ENCODE measurements around the gene NXT2. TPM values are rescaled to one million over a fixed set of nuclear protein-coding genes. Genes with fewer than 3 reads are reported as not detected.

Gene NXT2
- total RNA-seq, 1 experiment from 2014 or later: 14.3 TPM

- H3K9me2 ChIP-seq (ENCODE audit: insufficient read depth): no peaks in the 10 kb centered on the region
- no peak overlapping the region for H3K4me3 ChIP-seq (replicated peaks in 1 of 2; ENCODE audit: low read depth in 1 of 2, low read length in 2 of 2)
- no TSS peak for BruUV-seq (replicated peaks)
- H3K27ac ChIP-seq (ENCODE audit: low read depth, low read length): no peak overlapping the region
- ATAC-seq (no peak), DNase-seq (ENCODE audit: low read depth, low spot score) (no peak)
- no peaks in the 10 kb centered on the region for H3K9me3 ChIP-seq (ENCODE audit: control insufficient read depth in 1 of 2, insufficient read depth in 1 of 2, low read depth in 1 of 2, low read length in 2 of 2)
- H2AFZ ChIP-seq (ENCODE audit: low read depth, low read length, poor library complexity, severe bottlenecking): no peak overlapping the region
- H3K9ac ChIP-seq (ENCODE audit: low read length): no peak overlapping the region
- H3K79me2 ChIP-seq (ENCODE audit: insufficient read depth, low read length): no peaks in the 10 kb centered on the region
- POLR2A ChIA-PET: no interaction called here
- no peaks in the 10 kb centered on the region for H3K36me3 ChIP-seq (ENCODE audit: control insufficient read depth in 1 of 2, insufficient read depth in 2 of 2, low read length in 2 of 2)
- TF ChIP-seq, protein P1, sequence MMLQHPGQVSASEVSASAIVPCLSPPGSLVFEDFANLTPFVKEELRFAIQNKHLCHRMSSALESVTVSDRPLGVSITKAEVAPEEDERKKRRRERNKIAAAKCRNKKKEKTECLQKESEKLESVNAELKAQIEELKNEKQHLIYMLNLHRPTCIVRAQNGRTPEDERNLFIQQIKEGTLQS (IDR thresholded peaks at IDR 0.05): no peak
- TF ChIP-seq POLR2A (IDR thresholded peaks at IDR 0.05; ENCODE audit: borderline replicate concordance, extremely low read depth, insufficient read depth, insufficient read length): no peak
- no peak for TF ChIP-seq POLR2AphosphoS5 (IDR thresholded peaks at IDR 0.05; ENCODE audit: low read depth, low read length)
- no peak for TF ChIP-seq SP1 (IDR thresholded peaks at IDR 0.05; ENCODE audit: low read depth)
- no peak for TF ChIP-seq ZNF274 (IDR thresholded peaks at IDR 0.05; ENCODE audit: low read depth, low read length)
- TF ChIP-seq ZBTB33 (IDR thresholded peaks at IDR 0.05; ENCODE audit: extremely low read depth, insufficient replicate concordance, low read length): no peak
- TF ChIP-seq YY1 (IDR thresholded peaks at IDR 0.05; ENCODE audit: extremely low read depth, insufficient replicate concordance, low read depth, low read length): no peak
- no peak for TF ChIP-seq SIN3A (IDR thresholded peaks at IDR 0.05; ENCODE audit: low read depth)
- no peak for TF ChIP-seq SRF (IDR thresholded peaks at IDR 0.05; ENCODE audit: low read depth)
- TF ChIP-seq CEBPB (IDR thresholded peaks at IDR 0.05; ENCODE audit: low read depth): no peak
- TF ChIP-seq CBX3 (IDR thresholded peaks at IDR 0.05; ENCODE audit: low read depth): no peak
- H3K4me2 ChIP-seq (ENCODE audit: low read length): no peak overlapping the region
- intact Hi-C loops (cut with micrococcal nuclease): no loop called here
- CTCF ChIA-PET: no interaction called here
- H4K20me1 ChIP-seq (ENCODE audit: insufficient read depth): no peaks in the 10 kb centered on the region
- H3K27me3 ChIP-seq (ENCODE audit: insufficient read depth, low read length): no peaks in the 10 kb centered on the region
- RAD21 ChIA-PET (ENCODE audit: low non-redundant PET in 1 of 2, low total read pairs in 2 of 2, uncharacterized antibody in 2 of 2, unreplicated experiment in 2 of 2): no interaction called here
- H3K4me1 ChIP-seq (ENCODE audit: control insufficient read depth in 1 of 2, insufficient read depth in 2 of 2, low read length in 2 of 2): no peaks in the 10 kb centered on the region
Measured at GRCh38 chrX:109577055-109577454, 40.4 kb downstream of the NXT2 start.

Data from HCT116 (cell line).